IPS-18a (cell line): ENCODE data around the gene DYNC1LI2.
"Not testable (repeated sequence)": the region's sequence is repeated elsewhere in the genome, so short reads cannot be mapped to it uniquely, and the experiment has no call there.

Source experiments
- H3K27ac ChIP-seq: one replicate; pipeline ENCODE4 v1.5.1; 2013; ENCODE audit warnings: low read length
- H3K27me3 ChIP-seq: one replicate; pipeline ENCODE4 v1.6.1; 2013; ENCODE audit warnings: mild to moderate bottlenecking, low read length; ENCODE audit not compliant: control insufficient read depth, insufficient read depth
- H3K36me3 ChIP-seq: one replicate; pipeline ENCODE4 v1.6.1; 2013; ENCODE audit warnings: low read depth, low read length; ENCODE audit not compliant: control insufficient read depth
- H3K4me1 ChIP-seq: one replicate; pipeline ENCODE4 v1.6.1; 2013; ENCODE audit warnings: low read depth, low read length; ENCODE audit not compliant: control insufficient read depth
- H3K4me3 ChIP-seq: one replicate; pipeline ENCODE4 v1.5.1; 2013; ENCODE audit warnings: low read length
- H3K9ac ChIP-seq: one replicate; pipeline ENCODE4 v1.6.1; 2013; ENCODE audit warnings: mild to moderate bottlenecking, low read length, moderate library complexity
- H3K9me3 ChIP-seq: one replicate; pipeline ENCODE4 v1.6.1; 2013; ENCODE audit warnings: low read depth, low read length; ENCODE audit not compliant: control insufficient read depth

DYNC1LI2 gene

GRCh38 chr16:66751303-66751991 lies at the start of gene DYNC1LI2:
Gene DYNC1LI2, minus strand, starts transcription at chr16:66751609. Its CDS starts 18 bp downstream, at chr16:66751591.
- H3K27me3 ChIP-seq: peaks cover 5% of the 10 kb centered on the region
- H3K4me3 ChIP-seq: peak within 1 kb of the TSS; percentile 85
- H3K9me3 ChIP-seq: no peaks in the 10 kb centered on the region
- peak within 1 kb of the TSS; percentile 86 for H3K9ac ChIP-seq
- peaks cover 34% of the 10 kb centered on the region for H3K36me3 ChIP-seq
- peak within 1 kb of the TSS; percentile 17 for H3K27ac ChIP-seq
- peaks cover 6% of the 10 kb centered on the region for H3K4me1 ChIP-seq

GRCh38 chr16:66800856-66801255 lies 49.4 kb upstream of the DYNC1LI2 start:
- peaks cover 38% of the 10 kb centered on the region for H3K36me3 ChIP-seq
- H3K9me3 ChIP-seq: no peaks in the 10 kb centered on the region
- H3K4me3 ChIP-seq: no peak overlapping the region
- H3K27ac ChIP-seq: no peak overlapping the region
- H3K4me1 ChIP-seq: no peaks in the 10 kb centered on the region
- no peak overlapping the region for H3K9ac ChIP-seq
- H3K27me3 ChIP-seq: no peaks in the 10 kb centered on the region

- H3K36me3 ChIP-seq: peaks cover 14% of the 10 kb centered on the region
- no peak overlapping the region for H3K4me3 ChIP-seq
- H3K9ac ChIP-seq: no peak overlapping the region
- H3K27ac ChIP-seq: no peak overlapping the region
- no peaks in the 10 kb centered on the region for H3K9me3 ChIP-seq
- H3K4me1 ChIP-seq: no peaks in the 10 kb centered on the region
- H3K27me3 ChIP-seq: no peaks in the 10 kb centered on the region
Measured at GRCh38 chr16:66798161-66798560, 46.8 kb upstream of the DYNC1LI2 start.

GRCh38 chr16:66793984-66794383 lies 42.6 kb upstream of the DYNC1LI2 start:
- H3K4me3 ChIP-seq: not testable (repeated sequence)

GRCh38 chr16:66790130-66790733 lies 38.8 kb upstream of the DYNC1LI2 start:
- H3K4me1 ChIP-seq: no peaks in the 10 kb centered on the region
- H3K27me3 ChIP-seq: no peaks in the 10 kb centered on the region
- H3K27ac ChIP-seq: no peak overlapping the region
- H3K36me3 ChIP-seq: no peaks in the 10 kb centered on the region
- no peaks in the 10 kb centered on the region for H3K9me3 ChIP-seq
- no peak overlapping the region for H3K9ac ChIP-seq
- H3K4me3 ChIP-seq: no peak overlapping the region

More at GRCh38 chr16:66793984-66794383, 42.6 kb upstream of the DYNC1LI2 start:
- H3K9ac ChIP-seq, H3K9me3 ChIP-seq, H3K27ac ChIP-seq, H3K36me3 ChIP-seq, H3K27me3 ChIP-seq, H3K4me1 ChIP-seq: not testable (repeated sequence)

GRCh38 chr16:66787427-66787826 lies 36.0 kb upstream of the DYNC1LI2 start:
- H3K36me3 ChIP-seq: no peaks in the 10 kb centered on the region
- H3K4me3 ChIP-seq: no peak overlapping the region
- no peaks in the 10 kb centered on the region for H3K4me1 ChIP-seq
- H3K9me3 ChIP-seq: no peaks in the 10 kb centered on the region
- no peaks in the 10 kb centered on the region for H3K27me3 ChIP-seq
- H3K27ac ChIP-seq: no peak overlapping the region
- H3K9ac ChIP-seq: no peak overlapping the region

GRCh38 chr16:66786551-66786950 lies 35.1 kb upstream of the DYNC1LI2 start:
- Histone ChIP-seq H3K27ac (no peak overlapping the region), H3K36me3 (no peaks in the 10 kb centered on the region), H3K9ac (no peak overlapping the region), H3K27me3 (no peaks in the 10 kb centered on the region), H3K4me1 (no peaks in the 10 kb centered on the region), H3K4me3 (no peak overlapping the region), H3K9me3 (no peaks in the 10 kb centered on the region)

GRCh38 chr16:66776457-66776856 lies 25.0 kb upstream of the DYNC1LI2 start:
- H3K4me1 ChIP-seq: no peaks in the 10 kb centered on the region
- no peak overlapping the region for H3K4me3 ChIP-seq
- H3K27me3 ChIP-seq: no peaks in the 10 kb centered on the region
- H3K9me3 ChIP-seq: no peaks in the 10 kb centered on the region
- H3K9ac ChIP-seq: no peak overlapping the region
- no peaks in the 10 kb centered on the region for H3K36me3 ChIP-seq
- H3K27ac ChIP-seq: no peak overlapping the region

GRCh38 chr16:66774981-66775380 lies 23.6 kb upstream of the DYNC1LI2 start:
- Histone ChIP-seq H3K9me3 (no peaks in the 10 kb centered on the region), H3K27me3 (no peaks in the 10 kb centered on the region), H3K4me1 (no peaks in the 10 kb centered on the region), H3K27ac (no peak overlapping the region), H3K36me3 (no peaks in the 10 kb centered on the region), H3K9ac (no peak overlapping the region), H3K4me3 (no peak overlapping the region)

GRCh38 chr16:66758086-66758485 lies 6.7 kb upstream of the DYNC1LI2 start:
- no peak overlapping the region for H3K9ac ChIP-seq
- no peak overlapping the region for H3K27ac ChIP-seq
- H3K4me3 ChIP-seq: no peak overlapping the region
- no peaks in the 10 kb centered on the region for H3K36me3 ChIP-seq
- no peaks in the 10 kb centered on the region for H3K27me3 ChIP-seq
- H3K4me1 ChIP-seq: no peaks in the 10 kb centered on the region
- no peaks in the 10 kb centered on the region for H3K9me3 ChIP-seq

- H3K36me3 ChIP-seq: peaks cover 2% of the 10 kb centered on the region
- no peak overlapping the region for H3K9ac ChIP-seq
- no peaks in the 10 kb centered on the region for H3K9me3 ChIP-seq
- H3K4me3 ChIP-seq: no peak overlapping the region
- no peak overlapping the region for H3K27ac ChIP-seq
- H3K27me3 ChIP-seq: peaks cover 5% of the 10 kb centered on the region
- peaks cover 4% of the 10 kb centered on the region for H3K4me1 ChIP-seq
Measured at GRCh38 chr16:66754819-66755218, 3.4 kb upstream of the DYNC1LI2 start.

- Histone ChIP-seq H3K27ac (no peak overlapping the region), H3K36me3 (peaks cover 7% of the 10 kb centered on the region), H3K9me3 (no peaks in the 10 kb centered on the region), H3K27me3 (peaks cover 5% of the 10 kb centered on the region), H3K4me1 (peaks cover 6% of the 10 kb centered on the region), H3K9ac (no peak overlapping the region), H3K4me3 (no peak overlapping the region)
Measured at GRCh38 chr16:66754211-66754610, 2.8 kb upstream of the DYNC1LI2 start.
